T-helper 1 cell treated with Interleukin-12 subunit alpha and Interleukin-12 subunit beta and Interleukin-4 antibody, amounts not matched to agents 30 ng/mL and 1 ng/mL, for 36 hours (primary cell): Measurements from ENCODE around the gene PNPLA2. TPM values are rescaled to one million over a fixed set of nuclear protein-coding genes. Genes with fewer than 3 reads are reported as not detected.

Experiments used
- intact Hi-C: fragments of 100-400 bp; cut with micrococcal nuclease; formaldehyde crosslinking; loops from one replicate; pipeline ENCODE4 v1.15.1; 2024
- total RNA-seq: library from RNA; stranded (reverse); gene quantifications from 2 replicates; pipeline ENCODE4 v1.2.3, GENCODE V29; 2022

Gene PNPLA2
- total RNA-seq, 1 donor from 2014 or later: 58.7 TPM

- intact Hi-C loops: no loop called here
Measured at GRCh38 chr11:783581-784015, 35.1 kb upstream of the PNPLA2 start.

- intact Hi-C loops: no loop called here
Measured at GRCh38 chr11:786235-787083, 32.3 kb upstream of the PNPLA2 start.

DNA sequence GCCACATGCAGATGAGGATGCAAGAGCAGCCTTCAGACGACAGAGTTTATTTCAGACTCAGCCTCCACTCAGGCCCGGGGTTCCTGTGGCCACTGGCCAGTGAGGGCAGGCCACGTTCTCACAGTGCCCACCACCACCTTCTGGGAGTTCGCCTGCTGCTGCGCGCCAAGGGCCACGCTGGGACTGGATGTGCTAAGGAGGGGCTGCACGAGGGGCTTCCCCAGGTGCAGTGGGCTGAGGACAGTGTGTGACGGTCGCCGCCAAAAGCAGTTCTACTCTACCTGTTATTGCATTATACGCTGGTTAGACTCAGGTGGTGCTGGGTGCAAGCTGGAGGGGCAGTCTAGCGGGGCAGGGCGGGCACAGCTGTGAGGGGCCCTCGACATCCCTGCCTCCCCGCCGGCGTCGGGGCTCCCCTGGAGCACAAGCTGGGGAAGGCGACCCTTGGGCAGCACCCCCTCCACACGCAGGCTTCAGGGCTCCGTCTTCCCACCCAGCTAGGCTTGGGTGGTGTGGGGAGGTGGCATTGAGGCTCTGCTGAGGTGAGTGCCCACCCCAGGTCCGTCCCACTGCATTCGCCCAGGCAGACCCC, 31.5 kb upstream of the PNPLA2 start:
- intact Hi-C loops: no loop called here

DNA sequence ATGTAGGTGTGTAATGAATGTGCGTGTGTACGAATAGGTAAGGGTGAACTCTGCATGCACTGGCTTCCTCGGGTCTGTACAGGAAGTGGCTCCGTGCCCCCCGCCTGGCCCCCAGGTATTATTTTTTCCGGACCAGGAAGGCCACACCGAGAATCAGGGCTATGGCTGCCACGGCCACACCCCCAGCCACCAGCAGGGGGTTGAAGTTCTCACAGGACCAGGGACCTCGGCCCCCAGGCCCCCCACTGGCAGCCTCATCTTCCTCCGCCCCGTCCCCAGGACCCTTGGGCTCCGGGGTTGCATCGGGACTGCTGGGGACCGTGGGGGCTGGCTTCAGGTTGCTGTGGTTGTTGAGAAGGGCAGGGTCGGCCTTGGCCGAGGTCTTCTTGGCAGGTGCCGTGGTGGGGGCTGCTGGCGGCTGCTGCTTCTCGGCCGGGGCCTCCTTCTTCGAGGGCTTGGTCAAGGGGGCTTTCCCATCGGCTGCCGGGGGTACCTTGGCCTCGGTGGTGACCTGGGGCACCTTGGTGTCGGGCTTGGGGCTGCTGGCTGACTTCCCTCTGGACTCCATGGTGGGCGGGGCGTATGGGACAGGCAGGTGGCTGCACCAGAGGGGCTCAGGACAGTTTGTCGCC, 30.6 kb upstream of the PNPLA2 start:
- intact Hi-C loops: no loop called here

DNA sequence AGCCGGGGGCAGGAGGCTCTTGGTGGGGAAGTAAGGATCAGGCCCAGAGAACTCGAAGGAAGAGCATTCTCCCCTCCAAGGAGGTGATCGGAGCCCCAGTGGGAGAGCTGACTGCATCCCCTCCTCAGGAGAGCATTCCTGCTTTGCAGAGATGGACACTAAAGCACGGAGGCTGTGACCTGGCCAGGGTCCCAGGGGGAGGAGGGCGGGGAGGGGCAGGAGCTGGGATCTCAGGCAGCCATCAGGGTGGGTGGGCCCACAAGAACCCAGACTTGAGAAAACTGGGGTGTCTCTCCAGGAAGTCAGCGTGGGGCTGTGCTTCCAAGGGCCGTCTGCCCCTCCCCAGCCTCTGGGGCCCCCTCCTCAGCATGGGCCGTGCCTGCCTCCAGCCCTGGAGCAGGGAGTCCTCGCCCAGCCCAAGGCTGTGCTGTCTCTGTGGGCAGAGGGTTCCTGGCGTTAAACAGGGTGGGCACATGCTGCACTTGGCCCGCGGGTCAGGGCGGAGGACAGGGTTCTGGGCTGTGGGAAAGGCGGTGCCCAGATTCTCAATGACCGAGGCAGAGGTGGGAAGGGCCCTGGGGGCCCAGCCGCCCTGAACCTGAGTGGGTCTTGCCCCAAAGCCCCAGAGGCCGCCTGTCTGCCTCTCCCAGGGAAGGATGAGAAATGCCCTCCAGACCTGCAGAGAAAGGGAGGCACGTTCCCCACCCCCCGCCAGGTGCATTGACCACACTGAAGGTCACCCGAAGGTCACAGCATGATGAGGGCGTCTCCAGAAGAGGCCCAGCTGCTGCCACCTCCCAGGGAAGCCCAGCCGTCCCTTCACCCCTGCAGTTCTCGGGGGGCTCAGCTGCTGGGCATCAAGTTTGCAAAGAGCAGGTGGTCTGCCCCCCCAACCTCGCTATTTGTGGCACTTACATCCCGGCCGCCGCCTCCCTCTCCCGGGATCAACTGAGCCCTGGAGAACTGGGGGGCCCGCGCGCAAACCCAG, 29.5 kb upstream of the PNPLA2 start:
- intact Hi-C loops: no loop called here

GRCh38 chr11:789943-790342, 28.8 kb upstream of the PNPLA2 start, which contains the start of gene CEND1:
Gene CEND1 (minus strand): TSS chr11:790090. CDS start chr11:788576, 1,514 bp downstream.
- intact Hi-C loops: no loop called here

GRCh38 chr11:790721-791564, 27.8 kb upstream of the PNPLA2 start:
- intact Hi-C loops: no loop called here

DNA sequence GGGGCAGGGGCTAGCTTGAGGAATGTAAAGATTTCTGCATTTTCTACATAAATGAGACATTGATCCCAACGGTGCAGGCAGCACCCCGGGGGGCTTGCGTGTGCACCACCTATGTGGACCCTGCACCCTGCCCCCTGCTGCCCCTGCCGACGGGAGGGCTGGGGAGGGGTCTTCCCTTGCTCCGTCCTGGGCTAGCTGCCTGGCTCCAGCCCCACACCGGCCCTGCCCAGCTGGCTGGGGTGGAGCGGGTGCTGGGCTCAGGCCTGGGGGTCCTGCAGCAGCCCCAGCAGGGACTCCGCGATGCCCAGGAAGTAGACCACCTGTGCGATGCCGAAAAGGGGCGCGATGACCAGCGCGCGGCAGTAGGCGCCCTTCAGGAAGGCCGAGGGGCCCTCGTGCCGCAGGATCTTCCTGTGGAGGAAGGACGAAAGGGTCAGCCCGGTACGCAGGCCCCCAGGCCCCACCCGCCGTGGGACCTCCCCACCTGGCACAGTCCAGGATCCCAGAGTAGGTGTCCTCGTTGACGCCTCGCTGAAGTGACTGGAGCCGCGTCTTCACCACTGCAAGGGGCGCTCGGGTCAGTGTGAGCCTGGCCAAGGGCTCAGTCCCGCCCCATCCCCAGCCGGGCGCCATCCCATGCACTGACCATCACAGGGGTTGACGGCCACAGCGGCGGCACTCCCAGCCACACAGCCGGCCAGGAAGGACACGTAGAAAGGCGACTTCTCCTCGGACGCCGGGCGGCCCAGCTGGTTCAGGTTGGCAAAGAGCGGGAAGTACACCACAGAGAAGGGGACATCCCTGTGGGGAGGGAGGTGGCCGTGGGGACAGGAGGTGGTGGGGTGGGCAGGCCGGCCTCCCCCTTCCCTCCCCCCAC, 26.8 kb upstream of the PNPLA2 start:
- intact Hi-C loops: no loop called here

- intact Hi-C loops: no loop called here
Measured at GRCh38 chr11:792535-792821, 26.2 kb upstream of the PNPLA2 start.

DNA sequence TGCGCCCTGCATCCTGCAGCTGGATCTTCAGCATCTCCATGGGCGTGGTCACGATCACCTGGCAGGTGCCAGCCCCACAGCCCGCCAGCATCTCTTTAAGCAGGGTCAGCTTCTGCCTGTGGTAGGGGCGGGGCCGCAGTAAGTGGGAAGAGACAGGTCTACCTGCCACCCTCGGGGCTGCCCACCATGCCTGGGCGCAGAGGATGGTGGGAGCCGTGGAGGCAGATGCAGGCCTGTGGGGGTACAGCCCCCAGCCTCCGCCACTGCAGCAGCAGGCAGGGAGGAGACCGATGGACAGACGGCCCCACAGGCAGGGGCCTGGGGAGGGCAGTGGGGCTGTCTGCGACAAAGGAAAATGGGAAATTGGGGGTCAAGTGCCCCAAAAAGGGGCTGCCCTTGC, 25.8 kb upstream of the PNPLA2 start:
- intact Hi-C loops: no loop called here

- intact Hi-C loops: no loop called here
Measured at GRCh38 chr11:793556-793955, 25.2 kb upstream of the PNPLA2 start.

GRCh38 chr11:794013-794765, 24.5 kb upstream of the PNPLA2 start:
- intact Hi-C loops: no loop called here

- intact Hi-C loops: loop anchor here (5.0 kb wide), 1 partner anchor 588 kb away; the partner anchor contains the start of genes BET1L and RIC8A
Measured at GRCh38 chr11:794766-795633, 23.7 kb upstream of the PNPLA2 start.

GRCh38 chr11:795634-796564, 22.8 kb upstream of the PNPLA2 start:
- intact Hi-C loops: loop anchor here (1.0 to 5.0 kb wide), 12 partner anchors 9 to 589 kb away; partner anchors contain the start of genes BET1L, DEAF1, GATD1 and HRAS

DNA sequence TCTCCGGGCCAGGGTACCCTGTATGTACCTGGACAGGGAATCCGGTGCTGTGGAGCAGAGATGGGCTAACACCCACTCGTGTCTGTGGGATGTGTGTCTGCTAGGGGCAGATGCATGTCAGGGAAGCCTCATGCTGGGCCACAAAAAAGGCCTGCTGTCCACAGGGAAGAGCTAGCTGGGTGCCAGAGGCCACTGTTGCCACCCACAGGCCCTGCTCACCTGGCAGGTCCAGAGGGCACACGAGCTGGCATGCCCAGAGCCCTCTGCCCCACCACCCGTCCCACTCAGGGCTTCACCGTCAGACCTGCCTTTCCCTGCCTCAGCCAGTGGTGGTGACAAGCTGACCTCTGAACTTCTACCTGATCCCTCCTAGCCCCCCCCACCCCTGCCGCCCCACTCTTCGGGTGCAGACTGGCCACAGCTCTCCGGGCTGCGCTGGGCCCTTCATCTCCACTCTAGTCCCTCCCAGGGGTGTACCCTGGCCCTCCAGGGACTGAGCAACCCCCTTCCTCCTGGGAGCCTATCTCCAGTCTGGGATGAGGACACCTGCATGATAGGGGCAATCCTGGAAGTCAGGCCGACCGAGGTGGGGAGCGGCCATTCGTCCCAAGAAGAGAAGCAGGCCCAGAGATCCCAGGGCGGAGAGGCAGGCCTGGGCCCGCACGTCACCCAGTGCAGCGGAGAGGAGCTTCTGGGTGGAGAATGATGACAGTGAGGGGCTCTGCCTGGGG, 22.0 kb upstream of the PNPLA2 start:
- intact Hi-C loops: loop anchor here (1.0 to 5.0 kb wide), 14 partner anchors 9 to 589 kb away; partner anchors contain the start of genes BET1L, DEAF1, GATD1 and HRAS
